Epithelial cell of prostate (primary cell): ENCODE results near the gene RASSF9.

Experiments used
- DNase-seq: peaks from one replicate; pipeline ENCODE4 v3.0.0-alpha.2; 2011; ENCODE audit warnings: low read depth, low spot score
- H3K27ac ChIP-seq: fragments of 450-650 bp; 2 replicates; pipeline ENCODE4 v1.5.1; 2017; ENCODE audit warnings: mild to moderate bottlenecking

Gene RASSF9

GRCh38 chr12:85836197-85837090 is at the start of gene RASSF9:
TSS of gene RASSF9 (minus strand) at chr12:85836409. CDS start at chr12:85836201, 208 bp downstream.
- DNase-seq, result peak; percentile 36
- H3K27ac ChIP-seq, result peak within 1 kb of the TSS; percentile 73

- H3K27ac ChIP-seq, result no peak overlapping the region
- no peak for DNase-seq
These were observed 47.6 kb upstream of the RASSF9 start for GRCh38 chr12:85883763-85884162.

DNA sequence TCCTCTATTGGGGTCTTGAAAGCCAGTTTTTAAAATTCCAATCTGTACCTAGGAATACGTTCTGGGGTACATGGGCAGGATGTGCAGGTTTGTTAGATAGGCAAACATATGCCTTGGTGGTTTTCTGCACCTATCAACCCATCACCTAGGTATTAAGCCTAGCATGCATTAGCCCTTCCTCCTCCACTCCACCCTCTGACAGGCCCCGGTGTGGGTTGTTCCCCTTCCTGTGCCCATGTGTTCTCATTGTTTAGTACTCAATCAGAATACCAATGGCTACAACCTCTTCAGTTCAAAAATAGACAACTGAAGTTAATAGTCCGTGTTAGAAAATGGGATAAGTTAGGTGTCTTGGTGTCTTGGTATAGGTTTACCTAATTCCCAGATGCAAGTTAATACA is 41.2 kb upstream of the RASSF9 start:
- DNase-seq, result no peak

GRCh38 chr12:85874031-85874461 is 37.8 kb upstream of the RASSF9 start, which contains the start of gene NTS:
TSS of gene NTS (plus strand) at chr12:85874295. CDS start at chr12:85874404, 109 bp downstream.
- H3K27ac ChIP-seq, result no peak within 1 kb of the TSS
- no peak for DNase-seq

More for the DNA sequence above, 41.2 kb upstream of the RASSF9 start:
- no peak overlapping the region for H3K27ac ChIP-seq

GRCh38 chr12:85872497-85873091 is 36.4 kb upstream of the RASSF9 start:
- no peak overlapping the region for H3K27ac ChIP-seq
- no peak for DNase-seq

DNA sequence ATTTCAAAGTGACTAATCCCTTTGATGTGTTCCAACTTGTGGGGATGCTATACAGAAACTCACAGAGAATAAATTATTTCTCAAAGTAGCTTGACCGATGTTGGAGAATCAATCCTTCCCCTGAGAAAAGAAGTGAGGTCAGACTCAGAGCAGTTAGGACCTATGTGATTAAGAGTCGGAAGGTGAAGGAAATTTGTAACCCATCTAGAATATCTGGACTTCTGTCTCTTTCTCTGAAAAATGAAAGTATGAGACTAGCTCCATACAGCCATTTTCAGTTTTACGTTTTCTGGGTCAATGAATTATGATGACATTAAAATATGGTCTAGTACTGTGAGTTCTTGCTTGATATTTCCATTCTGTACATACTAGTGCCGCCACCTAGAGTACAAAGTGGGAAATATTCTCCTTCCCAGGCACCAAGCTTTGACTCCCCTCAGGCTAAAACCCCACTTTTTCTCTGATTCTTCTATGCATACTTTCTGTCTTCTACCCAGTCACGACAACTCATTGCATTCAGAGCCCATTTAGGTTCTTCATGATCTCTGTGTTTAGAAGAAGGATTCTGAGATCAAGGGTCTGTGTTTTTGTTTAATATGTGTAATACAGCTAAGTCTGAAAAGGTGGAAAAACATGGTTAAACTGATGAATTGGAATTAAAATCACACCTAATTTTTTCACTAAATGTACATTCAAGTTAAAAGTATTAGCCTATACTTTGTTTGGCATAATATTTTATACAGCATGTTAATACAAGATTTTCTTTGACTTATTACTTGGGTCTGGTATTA is 31.0 kb upstream of the RASSF9 start:
- peak overlapping the region; percentile 3 for H3K27ac ChIP-seq
- DNase-seq, result no peak

- H3K27ac ChIP-seq, result no peak overlapping the region
- DNase-seq, result no peak
These were observed 29.7 kb upstream of the RASSF9 start for GRCh38 chr12:85865890-85866289.

DNA sequence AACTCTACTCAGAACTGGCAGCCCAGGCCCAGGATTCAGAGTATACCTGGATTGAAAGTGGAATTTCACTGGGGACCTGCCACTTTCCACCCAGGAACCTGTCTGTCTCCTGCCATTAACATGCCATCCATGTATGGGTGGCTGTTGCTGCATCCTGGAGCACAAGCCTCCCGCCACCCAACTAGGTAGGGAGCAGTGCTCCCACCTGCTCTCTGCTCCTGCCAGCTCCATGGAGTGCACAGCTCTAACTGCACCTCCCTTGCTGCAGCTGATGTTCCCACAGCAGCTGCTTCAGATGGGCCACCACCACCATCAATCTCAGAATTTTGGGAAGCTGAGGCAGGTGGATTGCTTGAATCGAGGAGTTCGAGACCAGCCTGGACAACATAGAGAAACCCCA is 20.8 kb upstream of the RASSF9 start:
- H3K27ac ChIP-seq, result no peak overlapping the region
- DNase-seq, result no peak

DNA sequence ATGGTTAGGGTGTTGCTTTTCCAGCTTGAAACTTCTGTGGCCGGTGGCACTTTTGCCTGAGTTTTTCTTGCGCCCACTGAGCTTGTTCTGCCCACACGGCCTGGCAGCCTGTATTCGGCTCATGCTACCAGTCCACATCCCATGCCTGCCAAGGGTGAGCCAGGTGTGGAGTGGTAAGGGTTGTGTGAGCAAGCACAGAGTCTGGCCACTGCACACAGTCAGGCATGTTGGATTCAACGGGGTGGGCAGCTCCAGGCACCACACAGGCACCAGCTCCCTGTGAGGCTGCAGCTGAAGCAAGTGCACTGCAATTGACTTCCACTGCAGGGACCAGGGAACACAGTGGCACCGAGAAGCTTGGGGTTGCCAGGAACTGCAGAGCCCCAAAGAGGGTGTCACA is 19.1 kb upstream of the RASSF9 start:
- DNase-seq, result no peak
- H3K27ac ChIP-seq, result no peak overlapping the region

GRCh38 chr12:85849344-85849743 is 13.1 kb upstream of the RASSF9 start:
- no peak for DNase-seq
- H3K27ac ChIP-seq, result no peak overlapping the region

DNA sequence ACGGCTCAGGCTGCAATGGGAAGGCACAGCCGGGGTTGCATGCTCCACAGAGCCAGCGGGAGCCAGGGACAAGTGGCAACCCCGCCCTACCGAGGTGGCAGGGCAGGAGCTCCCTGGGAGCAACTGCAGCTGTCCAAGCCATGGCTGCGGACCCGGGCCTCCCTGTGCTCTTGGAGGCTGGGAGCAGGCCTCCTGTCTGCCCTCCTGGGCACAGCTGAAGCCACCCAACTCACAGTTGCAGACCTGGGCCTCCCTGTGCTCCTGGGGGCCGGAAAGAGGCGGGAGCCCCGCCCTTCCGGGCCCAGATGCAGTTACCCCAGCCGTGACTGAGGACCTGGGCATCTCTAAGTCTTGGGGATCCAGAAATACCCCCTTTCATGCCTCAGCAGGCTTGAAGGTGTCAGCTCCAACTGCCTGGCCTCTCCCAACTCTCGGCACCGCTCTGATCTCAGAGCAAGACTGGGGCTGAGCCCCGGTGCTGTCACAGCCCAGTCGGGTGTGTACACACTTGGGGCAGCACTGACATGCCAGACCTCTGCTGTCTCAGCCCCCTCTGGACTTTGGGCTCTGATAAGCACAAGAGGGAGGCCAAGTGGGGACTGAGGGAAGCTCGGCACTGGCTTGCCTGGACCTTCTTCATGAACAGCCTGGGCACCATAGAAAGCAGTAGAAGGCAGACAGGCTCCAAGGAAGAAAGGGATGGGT is 7.5 kb upstream of the RASSF9 start:
- H3K27ac ChIP-seq, result no peak overlapping the region
- no peak for DNase-seq

DNA sequence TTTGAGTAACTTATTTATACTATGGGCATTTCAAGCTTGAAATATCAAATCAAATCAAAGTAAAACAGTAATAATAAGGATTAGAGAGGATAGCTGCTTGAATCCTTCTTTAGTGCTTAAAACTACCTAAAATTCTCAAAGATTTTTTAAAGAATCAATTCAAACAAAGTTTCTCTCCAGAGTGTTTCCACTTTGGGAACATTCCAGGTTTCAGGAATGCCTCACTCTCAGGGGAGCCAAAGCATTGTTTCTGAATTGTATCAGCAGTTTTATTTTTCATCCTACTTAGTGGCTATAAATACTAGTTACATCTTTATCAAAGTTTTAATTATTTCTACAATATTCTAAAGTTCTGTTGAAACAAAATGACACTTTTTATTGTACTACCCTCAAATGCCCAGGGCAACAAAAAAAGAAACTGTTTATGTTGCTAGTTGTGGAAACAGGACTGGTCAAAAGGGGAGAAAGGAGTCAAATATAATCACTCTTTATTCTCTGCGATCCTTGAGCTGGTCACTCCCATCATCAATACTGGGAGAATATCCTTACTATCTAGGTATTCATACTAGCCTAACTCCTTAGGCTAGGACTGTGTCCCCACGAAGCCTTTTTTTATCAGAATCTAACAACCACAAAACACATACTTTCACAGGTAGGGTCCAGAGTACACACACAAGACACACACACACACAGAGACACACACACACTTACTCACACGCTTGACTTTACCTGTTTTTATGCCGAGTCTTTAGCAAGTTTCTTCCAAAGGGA is 598 bp downstream of the RASSF9 start:
- DNase-seq, result no peak
- H3K27ac ChIP-seq, result peak overlapping the region; percentile 73

DNA sequence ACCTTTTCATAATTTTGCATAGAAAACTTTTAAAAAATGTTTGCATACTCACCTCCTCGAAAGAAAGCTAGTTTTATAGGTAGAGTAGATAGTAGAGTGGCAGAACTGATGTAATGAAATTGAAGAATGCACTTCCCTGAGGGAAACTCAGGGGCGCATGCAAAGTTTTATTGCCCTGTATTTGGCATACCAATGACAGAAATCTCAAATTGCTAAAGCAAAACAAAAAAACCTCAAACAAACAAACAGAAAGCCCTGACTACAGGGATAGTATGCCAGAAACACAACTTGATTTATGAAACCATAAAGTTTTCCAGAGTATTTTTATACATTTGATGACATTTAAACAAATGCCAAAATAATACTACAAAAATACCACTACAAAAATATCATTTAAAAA is 1.8 kb downstream of the RASSF9 start:
- H3K27ac ChIP-seq, result peak overlapping the region; percentile 73
- no peak for DNase-seq

- no peak for DNase-seq
- no peak overlapping the region for H3K27ac ChIP-seq
These were observed 2.6 kb downstream of the RASSF9 start for GRCh38 chr12:85833579-85833978.

DNA sequence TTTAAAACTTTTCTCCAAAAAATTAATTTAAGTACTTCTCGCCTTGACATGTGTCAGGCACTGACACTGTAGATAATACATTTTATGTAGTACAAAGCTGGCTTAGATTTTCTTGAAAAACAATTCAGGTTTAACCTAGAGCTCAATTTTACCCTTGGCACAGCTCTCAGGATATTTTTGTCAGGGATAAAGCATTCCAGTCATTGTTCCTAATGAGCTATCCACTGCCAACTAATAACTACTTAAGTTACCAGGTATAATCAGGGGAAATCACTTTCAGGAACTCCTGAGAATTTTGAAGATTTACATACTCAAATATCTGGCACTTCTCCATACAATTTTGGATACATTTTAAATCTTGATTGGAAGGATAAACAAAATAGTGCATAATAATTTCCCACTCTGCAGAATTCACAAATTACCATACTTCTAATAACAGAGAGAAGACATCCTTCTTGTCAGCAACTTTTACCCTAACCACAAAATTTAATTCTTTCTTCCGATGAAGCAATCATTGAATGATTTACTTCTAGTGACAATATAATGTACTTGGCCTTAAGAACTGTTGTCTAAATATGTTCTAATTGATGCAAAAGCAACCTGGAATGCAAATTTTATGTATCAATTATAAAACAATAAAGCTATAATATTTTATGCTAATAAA is 4.8 kb downstream of the RASSF9 start:
- DNase-seq, result no peak
- H3K27ac ChIP-seq, result peak overlapping the region; percentile 57

DNA sequence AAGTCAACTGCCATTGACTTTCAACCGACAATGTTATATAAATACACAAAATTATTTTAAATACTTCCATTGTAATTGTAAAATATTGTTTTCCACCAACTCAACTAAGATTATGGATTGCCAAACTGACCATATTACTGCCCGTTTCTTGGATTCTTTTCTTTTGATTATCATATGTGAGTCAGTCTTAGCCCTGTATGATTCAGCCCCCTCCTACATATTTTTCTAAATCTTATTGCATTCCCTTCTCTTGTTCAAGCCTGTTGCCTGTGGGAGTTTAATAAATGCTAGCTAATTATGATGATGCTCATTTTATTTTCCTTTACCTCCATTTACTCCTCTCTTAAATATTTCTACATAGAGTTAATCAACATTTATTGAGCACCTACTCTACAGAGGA is 6.8 kb downstream of the RASSF9 start:
- no peak for DNase-seq
- H3K27ac ChIP-seq, result peak overlapping the region; percentile 57

GRCh38 chr12:85828576-85828975 is 7.6 kb downstream of the RASSF9 start:
- peak overlapping the region; percentile 57 for H3K27ac ChIP-seq

DNA sequence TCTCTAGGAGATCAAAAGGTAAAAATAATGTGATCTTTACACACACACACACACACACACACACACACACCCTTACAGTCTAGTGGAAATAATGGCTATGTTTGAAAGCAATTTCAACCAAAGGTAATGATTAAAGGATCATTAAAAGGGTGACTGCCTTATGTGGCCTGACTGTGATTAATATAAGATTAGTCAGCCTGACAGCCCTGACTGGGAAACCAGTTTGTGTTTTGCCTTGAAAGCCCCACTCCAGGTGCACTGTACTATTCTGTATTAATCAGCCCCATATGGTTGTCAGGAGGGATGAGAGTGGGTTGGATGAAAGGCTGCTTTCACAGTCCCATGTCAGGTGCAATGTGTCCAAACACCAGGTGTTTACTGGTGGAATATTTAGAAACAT is 10.5 kb downstream of the RASSF9 start:
- H3K27ac ChIP-seq, result no peak overlapping the region

More at GRCh38 chr12:85828576-85828975, 7.6 kb downstream of the RASSF9 start:
- no peak for DNase-seq

More for the DNA sequence above, 10.5 kb downstream of the RASSF9 start:
- peak; percentile 62 for DNase-seq
